Measurements from ENCODE around the gene SNORC. TPM values are rescaled to one million over a fixed set of nuclear protein-coding genes. Genes with fewer than 3 reads are reported as not detected.

Gene SNORC
- total and polyA plus RNA-seq, 2 of the 13 experiments (the other 11 are each of a cell fraction or from before 2014, with no cell fraction given) = 59.1 to 86.1 TPM

DNA sequence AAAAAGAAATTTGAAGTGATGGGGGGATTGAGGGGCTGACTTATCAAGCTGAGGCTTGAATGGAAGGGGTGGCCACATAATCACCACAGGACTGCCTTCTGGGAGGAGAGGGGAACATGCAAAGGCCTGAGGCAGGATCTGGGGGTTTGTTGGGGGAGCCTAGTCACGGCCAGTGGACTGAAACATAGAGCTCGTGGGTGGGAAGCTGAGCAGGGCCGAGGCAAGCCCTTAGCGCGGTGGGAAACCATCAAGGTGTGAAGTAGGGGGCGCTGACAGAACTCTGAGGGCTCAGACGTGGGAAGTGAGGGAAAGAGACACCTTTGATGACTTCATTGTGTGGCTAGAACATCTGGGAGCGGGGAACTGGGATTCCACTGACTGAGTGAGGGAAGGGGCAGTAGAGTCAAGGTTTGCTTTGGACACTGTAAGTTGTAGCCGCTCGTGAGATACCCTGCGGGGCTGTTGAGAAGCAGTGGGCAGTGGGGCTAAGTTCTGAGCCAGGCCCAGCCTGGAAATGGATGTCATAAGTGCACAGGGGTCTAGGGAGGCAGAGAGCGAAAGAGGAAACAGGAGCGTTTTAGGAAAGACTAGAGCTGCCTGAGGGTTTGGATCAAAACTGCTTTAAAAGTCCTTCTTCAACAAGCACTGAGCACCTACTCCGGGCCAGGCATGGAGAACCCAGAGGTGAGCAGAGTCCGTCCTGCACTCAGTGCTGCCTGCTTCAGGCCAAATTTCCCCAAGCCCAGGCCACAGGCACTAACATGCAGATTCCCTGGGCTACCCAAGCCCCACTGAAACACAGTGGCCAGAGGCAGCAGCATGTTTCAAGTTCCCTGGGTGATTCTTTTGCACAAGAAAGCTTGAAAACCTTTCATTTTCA lies 686 bp upstream of the SNORC start (continued):
- TF ChIP-seq MAFF (IDR thresholded peaks at IDR 0.05; ENCODE audit: low read depth, low read length) = no peak
- 0 out of 2 replicates have a peak, but pooled peaks have one; percentile 11 for TF ChIP-seq ZNF629 (CRISPR knock-in tag; conservative IDR thresholded peaks at IDR 0.05)
- TF ChIP-seq ZNF644 (CRISPR knock-in tag; IDR thresholded peaks at IDR 0.05; ENCODE audit: low read depth) = no peak
- TF ChIP-seq ZSCAN25 (CRISPR knock-in tag; IDR thresholded peaks at IDR 0.05) = no peak
- TF ChIP-seq PRDM10 (CRISPR knock-in tag; IDR thresholded peaks at IDR 0.05; ENCODE audit: low read depth) = no peak
- no peak for TF ChIP-seq IKZF5 (CRISPR knock-in tag; IDR thresholded peaks at IDR 0.05)
- no peak for TF ChIP-seq SRY (CRISPR knock-in tag; IDR thresholded peaks at IDR 0.05)
- TF ChIP-seq ZNF75D (CRISPR knock-in tag; IDR thresholded peaks at IDR 0.05; ENCODE audit: borderline replicate concordance) = no peak
- no peak for TF ChIP-seq ZNF296 (CRISPR knock-in tag; conservative IDR thresholded peaks at IDR 0.05)
- no peak for TF ChIP-seq ZBTB37 (CRISPR knock-in tag; IDR thresholded peaks at IDR 0.05)
- TF ChIP-seq MEF2D (CRISPR knock-in tag; IDR thresholded peaks at IDR 0.05) = no peak
- TF ChIP-seq STAT6 (CRISPR knock-in tag; IDR thresholded peaks at IDR 0.05; ENCODE audit: borderline replicate concordance) = no peak
- TF ChIP-seq BRCA1 (CRISPR knock-in tag; IDR thresholded peaks at IDR 0.05) = no peak
- TF ChIP-seq SIN3A (IDR thresholded peaks at IDR 0.05; ENCODE audit: borderline replicate concordance, low read depth, low read length) = no peak
- no peak for TF ChIP-seq ZNF597 (CRISPR knock-in tag; IDR thresholded peaks at IDR 0.05)
- TF ChIP-seq ZNF138 (CRISPR knock-in tag; IDR thresholded peaks at IDR 0.05; ENCODE audit: low read depth) = no peak
- TF ChIP-seq JUN (CRISPR knock-in tag; IDR thresholded peaks at IDR 0.05) = no peak
- TF ChIP-seq MIXL1 (CRISPR knock-in tag; IDR thresholded peaks at IDR 0.05) = no peak
- TF ChIP-seq RBM22 (optimal IDR thresholded peaks at IDR 0.05; ENCODE audit: low read length) = peak; percentile 7
- TF ChIP-seq SMAD1 (CRISPR knock-in tag; IDR thresholded peaks at IDR 0.05; ENCODE audit: borderline replicate concordance, low read depth) = no peak
